Activated CD8-positive, alpha-beta memory T cell treated with anti-CD3 and anti-CD28 coated beads for 48 hours (primary cell): Measurements from ENCODE around the gene MIOX.
"Not testable (repeated sequence)": the region's sequence is repeated elsewhere in the genome, so short reads cannot be mapped to it uniquely, and the experiment has no call there.

Experiments used
- DNase-seq, 3 experiments: peaks; one replicate each; pipeline ENCODE4 v3.0.0-alpha.2; 2020; ENCODE audit warnings: low read depth in 2 of 3, low spot score in 2 of 3

Gene MIOX

DNA sequence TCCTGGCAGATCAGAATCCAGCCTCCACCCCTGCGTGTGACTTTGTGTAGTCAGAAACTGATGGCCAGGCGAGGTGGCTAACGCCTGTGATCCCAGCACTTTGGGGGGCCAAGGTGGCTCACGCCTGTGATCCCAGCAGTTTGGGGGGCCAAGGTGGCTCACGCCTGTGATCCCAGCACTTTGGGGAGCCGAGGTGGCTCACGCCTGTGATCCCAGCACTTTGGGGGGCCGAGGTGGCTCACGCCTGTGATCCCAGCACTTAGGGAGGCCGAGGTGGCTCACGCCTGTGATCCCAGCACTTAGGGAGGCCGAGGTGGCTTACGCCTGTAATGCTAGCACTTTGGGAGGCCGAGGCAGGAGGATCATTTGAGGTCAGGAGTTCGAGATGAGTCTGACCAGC is 26.5 kb downstream of the MIOX start:
- no peak for DNase-seq

GRCh38 chr22:50516068-50516467 is 29.4 kb downstream of the MIOX start:
- DNase-seq: no peak

GRCh38 chr22:50516891-50517290 is 30.2 kb downstream of the MIOX start:
- no peak for DNase-seq

GRCh38 chr22:50517495-50518260 is 31.0 kb downstream of the MIOX start:
- no peak for DNase-seq

DNA sequence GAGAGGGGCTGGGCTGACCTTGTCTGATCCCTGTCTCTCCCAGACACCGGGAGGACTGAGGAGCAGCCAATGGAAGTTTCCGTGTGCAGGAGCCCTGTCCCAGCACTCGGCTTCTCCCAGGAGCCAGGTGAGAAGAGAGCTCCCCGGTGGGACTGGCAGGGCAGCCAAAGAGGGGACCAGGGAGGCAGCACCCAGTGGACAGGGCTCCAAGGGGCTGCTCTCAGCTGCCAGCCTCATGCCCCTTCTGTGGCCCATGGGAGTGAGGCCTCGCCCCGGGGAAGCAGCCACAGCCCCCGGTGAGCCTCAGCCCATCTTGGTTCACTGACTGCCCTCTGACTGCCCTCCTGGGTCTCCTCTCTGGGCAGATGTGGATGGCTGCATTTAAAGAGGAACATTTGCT is 31.9 kb downstream of the MIOX start:
- no peak for DNase-seq

DNA sequence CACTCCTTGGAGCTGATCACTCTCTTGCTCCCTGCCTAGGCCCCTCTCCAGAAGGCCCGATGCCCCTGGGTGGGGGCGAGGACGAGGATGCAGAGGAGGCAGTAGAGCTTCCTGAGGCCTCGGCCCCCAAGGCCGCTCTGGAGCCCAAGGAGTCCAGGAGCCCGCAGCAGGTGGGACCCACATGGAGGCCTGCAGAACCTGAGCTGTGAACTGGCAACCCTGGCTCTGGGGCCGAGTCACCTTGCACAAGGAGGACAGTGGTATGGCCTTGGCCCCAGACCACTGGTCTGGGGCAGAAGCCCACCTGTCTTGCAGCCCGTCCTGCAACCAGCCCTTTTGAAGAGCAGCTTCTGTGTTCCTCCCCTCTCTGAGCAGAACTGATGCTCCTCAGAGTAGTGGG is 32.5 kb downstream of the MIOX start:
- DNase-seq: no peak

DNA sequence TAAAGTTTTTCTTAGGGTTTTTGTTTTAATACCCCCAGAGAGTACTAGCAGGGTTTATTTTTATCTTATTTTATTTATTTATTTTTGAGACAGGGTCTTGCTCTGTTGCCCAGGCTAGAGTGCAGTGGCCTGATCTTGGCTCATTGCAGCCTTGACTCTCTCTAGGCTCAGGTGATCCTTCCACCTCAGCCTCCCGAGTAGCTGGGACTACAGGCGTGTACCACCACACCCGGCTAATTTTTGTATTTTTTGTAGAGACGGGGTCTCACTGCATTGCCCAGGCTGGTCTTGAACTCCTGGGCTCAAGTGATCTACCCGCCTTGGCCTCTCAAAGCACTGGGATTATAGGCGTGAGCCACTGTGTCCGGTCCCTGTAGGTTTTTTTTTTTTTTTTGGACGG is 33.5 kb downstream of the MIOX start:
- DNase-seq: not testable (repeated sequence)

DNA sequence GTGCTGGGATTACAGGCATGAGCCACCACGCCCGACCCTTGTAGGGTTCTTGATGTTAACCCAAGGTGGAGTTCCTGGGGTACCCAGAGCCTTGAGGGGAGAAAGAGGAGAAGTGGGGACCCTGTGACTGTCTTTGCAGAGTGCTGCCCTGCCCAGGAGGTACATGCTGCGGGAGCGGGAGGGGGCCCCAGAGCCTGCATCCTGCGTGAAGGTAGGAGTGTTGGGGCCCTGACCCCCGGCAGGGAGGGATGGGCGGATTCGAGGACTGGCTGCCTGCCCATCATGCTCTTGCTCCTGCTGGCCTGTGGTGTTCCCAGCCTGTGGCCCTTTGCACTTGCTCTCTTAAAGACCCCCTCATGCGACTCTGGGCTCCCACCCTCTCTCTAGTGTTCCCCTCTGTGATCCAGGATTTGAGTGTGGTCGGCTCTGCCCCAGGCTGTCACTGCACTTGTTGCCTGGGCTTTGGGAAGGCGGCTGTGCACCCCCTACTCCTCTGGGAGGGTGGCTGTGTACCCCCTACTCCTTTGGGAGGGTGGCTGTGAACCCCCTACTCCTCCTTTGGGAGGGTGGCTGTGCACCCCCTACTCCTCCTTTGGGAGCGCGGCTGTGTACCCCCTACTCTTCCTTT is 34.3 kb downstream of the MIOX start:
- no peak for DNase-seq

GRCh38 chr22:50521710-50522109 is 35.1 kb downstream of the MIOX start:
- DNase-seq: no peak

- DNase-seq: no peak
Observed at GRCh38 chr22:50522208-50522805, 35.6 kb downstream of the MIOX start.

- no peak for DNase-seq
Observed at GRCh38 chr22:50522806-50523438, 36.3 kb downstream of the MIOX start.

DNA sequence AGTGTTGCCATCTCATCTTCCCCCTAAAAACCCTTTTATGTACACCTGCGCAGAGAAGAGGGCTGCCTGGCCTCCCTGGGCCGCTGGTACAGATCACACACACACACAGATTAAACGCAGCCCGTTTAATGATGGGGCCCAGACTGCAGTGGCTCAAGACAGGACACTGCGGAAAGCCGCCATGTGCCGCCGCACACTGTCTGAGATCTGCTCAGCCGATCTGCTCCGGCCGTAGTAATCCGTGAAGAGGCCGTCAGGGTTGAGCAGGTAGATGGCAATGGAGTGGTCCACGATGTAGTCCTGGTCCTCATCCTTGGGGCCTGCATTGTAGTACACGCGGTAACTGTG is 36.8 kb downstream of the MIOX start:
- DNase-seq: no peak

DNA sequence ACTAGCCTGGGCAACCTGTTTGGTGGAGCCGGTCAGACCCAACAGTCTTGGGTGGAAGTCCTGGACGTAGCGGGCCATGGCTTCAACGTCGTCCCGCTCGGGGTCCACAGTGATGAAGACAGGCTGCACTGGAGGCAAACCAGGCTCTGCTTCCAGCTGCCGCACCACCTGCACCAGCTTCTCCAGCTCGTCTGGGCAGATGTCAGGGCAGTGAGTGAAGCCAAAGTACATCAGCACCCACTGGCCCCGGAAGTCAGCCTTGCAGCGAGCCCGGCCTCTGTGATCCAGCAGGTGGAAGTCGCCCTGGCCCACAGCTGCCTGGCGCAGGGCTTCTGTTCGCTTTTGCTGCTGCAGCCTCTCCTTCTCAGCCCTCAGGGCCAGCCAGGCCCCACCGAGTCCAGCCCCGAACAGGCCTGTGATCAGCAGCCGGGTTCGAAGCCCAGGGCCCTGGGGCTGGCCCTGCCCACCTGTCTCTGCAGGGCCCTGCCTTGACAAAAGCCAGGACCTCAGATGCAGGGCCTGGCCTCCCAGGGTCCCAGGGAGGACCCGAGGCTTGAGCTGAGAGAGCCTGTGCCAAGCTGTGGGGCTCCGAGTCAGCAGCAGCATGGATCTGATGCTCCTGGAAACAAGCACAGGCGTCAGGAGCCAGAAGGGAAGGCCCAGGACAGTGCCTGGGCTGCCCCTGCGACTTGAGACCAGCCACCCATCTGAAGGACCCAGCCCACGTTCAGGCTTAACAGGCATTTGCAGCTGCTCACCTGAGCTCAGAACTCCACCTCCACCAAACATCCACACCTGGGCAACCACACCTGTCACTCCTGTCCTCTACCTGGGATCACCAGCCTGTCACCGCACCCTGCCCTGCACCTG is 37.4 kb downstream of the MIOX start:
- no peak for DNase-seq

DNA sequence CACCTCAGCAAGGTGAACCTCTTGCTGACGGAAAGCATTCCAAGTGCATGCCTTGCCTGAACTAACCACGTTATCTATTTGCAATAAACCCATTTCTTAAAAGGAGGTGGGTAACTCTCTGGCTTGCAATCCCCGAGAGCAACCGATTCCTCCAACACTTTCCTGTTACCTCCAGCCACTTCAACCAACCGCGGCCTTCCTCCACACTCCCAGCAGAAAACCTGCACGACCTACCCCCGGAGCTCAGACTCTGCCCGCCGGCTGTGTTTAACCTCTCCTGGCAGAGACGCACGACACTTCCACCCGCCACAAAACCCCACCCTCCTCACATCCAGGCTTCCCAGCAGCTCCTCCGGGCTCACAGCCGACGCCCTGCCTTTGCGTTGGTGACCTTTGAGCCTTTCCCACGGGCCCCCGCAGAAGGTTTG is 38.0 kb downstream of the MIOX start:
- no peak for DNase-seq

- DNase-seq: peak; percentile 95 to 98 (median 97)
Observed at GRCh38 chr22:50525104-50525857, 38.6 kb downstream of the MIOX start, which contains the start of gene SCO2. Gene SCO2 (minus strand): TSS chr22:50525598. CDS start chr22:50524411, 1,187 bp downstream.

DNA sequence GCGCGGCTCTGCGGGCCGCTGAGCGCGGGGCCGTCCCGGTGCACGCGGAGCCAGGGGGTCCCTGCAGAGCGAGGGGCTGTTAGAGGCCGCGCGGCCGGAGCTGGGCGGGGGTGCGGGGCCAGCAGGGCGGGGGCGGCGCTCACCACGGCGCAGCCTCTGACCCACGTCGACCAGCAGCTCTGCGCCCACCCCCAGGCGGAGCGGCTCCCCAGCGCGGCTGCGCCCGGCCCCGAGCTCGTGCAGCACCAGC is 39.1 kb downstream of the MIOX start:
- no peak for DNase-seq

DNA sequence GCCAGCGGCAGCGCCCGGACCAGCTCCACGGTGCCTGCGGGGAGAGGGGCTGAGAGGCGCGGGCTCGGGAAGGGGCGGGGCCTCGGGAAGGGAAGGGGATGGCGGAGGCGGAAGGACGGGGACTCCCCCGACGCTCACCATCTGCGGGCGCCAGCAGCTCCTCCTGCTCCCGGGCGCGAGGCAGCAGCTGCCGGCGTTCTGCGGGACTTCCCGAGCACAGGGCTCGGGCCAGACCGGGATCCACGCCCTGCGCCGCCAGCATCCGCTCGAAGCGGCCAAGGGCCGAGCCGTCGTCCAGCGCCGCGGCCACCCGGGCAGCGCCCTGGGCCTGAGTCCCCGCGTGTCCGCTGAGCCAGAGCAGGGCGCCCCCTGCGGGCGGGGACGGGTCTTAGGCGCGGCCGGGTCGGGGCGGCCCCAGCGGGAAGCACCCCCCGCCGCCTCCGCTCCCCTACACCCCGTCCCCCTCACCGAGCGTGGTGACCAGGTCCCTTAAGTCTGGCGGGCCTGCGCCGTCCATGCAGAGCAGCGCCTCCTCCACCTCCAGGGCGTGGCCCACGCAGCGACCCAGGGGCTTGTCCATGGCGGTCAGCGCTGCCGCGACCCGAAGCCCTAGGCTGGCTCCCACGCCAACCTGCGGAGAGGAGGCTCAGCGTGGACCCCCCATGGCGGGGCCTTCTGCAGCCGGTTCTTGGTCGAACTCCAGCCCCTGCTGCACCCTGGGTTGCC is 39.6 kb downstream of the MIOX start:
- DNase-seq: peak in 2 of 3 experiments; percentile 80 to 84

DNA sequence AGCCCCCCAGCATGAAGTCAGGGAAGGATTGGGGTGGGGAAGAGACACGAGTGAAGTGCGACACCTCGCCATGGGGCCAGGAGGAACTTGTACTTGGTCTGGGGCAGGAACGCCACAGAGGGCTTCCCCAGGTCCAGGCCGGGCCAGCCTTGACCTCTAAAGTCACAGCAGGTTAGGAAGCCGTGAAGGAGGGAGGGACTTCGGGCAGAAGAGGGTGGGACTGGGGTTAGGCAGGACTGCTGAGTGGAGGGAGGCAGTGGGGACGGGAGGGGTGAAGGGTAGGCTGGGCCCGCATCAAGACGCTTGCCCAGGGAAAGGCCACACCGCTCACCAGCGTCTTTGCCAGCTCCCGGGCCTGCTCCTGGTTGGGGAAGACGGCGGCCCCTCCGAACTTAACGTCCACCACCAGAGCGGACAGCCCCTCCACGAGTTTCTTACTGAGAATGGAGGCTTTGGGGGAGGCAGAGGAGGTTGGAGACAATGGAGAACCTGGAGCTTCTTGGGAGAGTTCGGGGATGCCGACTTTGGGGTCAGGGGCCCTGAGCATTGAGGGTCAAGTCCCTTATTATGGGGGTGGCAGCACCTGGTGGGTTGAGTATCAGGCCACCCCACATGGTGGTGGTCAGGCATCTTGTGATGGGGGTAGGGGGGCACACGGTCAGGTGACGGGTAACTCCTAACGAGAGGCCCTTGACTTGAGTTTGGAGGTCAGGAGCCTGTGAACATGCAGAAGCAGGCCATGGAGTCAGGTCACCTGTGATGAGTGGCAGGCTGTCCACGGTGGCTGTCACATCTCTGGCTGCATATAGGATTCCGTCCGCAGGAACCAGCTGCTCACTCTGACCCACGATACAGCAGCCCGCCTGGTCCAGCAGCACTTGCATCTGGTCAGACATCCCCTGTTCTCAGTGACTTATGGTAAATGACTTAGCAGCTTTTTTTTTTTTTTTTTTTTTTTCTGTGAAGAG is 40.5 kb downstream of the MIOX start:
- DNase-seq: no peak
